ENCODE measurements around the gene TEPSIN. TPM values are rescaled to one million over a fixed set of nuclear protein-coding genes. Genes with fewer than 3 reads are reported as not detected.

The TEPSIN gene
- total and polyA plus RNA-seq, 2 of the 13 experiments (the other 11 are each of a cell fraction or from before 2014, with no cell fraction given): 16.1 to 18.8 TPM

DNA sequence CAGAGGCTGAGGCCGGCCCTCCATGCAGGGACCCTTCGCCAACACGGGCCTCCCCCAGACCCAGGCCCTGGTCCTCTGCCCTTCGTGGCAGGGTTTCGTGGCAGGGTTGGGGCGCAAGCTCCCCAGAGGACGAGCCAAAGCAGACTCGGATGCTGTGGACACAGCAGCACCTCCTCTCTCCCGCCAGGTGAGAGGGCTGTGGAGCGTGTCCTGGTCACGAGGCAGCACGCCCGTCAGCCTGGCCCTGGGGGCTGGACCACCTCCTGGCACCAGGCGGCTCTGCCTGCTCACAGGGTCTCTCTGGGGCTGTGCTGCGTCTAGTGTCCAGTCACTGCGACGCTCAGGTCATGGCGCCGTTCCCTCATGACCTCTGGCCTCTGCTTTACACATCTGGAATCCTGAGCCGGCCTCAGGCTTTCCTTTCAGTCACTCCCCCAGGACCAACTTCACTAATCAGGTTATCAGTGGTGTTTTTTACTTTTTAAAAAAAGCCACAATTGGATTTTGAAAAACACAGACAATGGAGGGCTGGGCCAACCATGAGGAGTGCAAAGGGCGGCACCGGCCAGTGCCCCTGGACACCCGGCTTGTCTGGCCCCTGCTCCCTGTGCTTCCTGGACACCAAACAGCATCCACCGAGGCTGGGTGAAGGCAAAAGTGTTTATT lies 5.6 kb upstream of the TEPSIN start (continued):
- no peak for TF ChIP-seq KMT2B (CRISPR knock-in tag; IDR thresholded peaks at IDR 0.05)
- no peak for TF ChIP-seq ZNF577 (CRISPR knock-in tag; IDR thresholded peaks at IDR 0.05; ENCODE audit: borderline replicate concordance, low read depth)
- TF ChIP-seq, protein P1, sequence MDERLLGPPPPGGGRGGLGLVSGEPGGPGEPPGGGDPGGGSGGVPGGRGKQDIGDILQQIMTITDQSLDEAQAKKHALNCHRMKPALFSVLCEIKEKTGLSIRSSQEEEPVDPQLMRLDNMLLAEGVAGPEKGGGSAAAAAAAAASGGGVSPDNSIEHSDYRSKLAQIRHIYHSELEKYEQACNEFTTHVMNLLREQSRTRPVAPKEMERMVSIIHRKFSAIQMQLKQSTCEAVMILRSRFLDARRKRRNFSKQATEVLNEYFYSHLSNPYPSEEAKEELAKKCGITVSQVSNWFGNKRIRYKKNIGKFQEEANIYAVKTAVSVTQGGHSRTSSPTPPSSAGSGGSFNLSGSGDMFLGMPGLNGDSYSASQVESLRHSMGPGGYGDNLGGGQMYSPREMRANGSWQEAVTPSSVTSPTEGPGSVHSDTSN (CRISPR knock-in tag; IDR thresholded peaks at IDR 0.05): no peak
- no peak for TF ChIP-seq ETV6 (CRISPR knock-in tag; conservative IDR thresholded peaks at IDR 0.05)
- TF ChIP-seq ZNF335 (CRISPR knock-in tag; IDR thresholded peaks at IDR 0.05): no peak
- TF ChIP-seq PLRG1 (conservative IDR thresholded peaks at IDR 0.05): no peak
- TF ChIP-seq, protein P2, sequence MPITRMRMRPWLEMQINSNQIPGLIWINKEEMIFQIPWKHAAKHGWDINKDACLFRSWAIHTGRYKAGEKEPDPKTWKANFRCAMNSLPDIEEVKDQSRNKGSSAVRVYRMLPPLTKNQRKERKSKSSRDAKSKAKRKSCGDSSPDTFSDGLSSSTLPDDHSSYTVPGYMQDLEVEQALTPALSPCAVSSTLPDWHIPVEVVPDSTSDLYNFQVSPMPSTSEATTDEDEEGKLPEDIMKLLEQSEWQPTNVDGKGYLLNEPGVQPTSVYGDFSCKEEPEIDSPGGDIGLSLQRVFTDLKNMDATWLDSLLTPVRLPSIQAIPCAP (CRISPR knock-in tag; IDR thresholded peaks at IDR 0.05; ENCODE audit: low read depth): no peak
- no peak for TF ChIP-seq ISX (CRISPR knock-in tag; conservative IDR thresholded peaks at IDR 0.05)
- TF ChIP-seq TGIF2 (CRISPR knock-in tag; IDR thresholded peaks at IDR 0.05): no peak
- TF ChIP-seq, protein P3, sequence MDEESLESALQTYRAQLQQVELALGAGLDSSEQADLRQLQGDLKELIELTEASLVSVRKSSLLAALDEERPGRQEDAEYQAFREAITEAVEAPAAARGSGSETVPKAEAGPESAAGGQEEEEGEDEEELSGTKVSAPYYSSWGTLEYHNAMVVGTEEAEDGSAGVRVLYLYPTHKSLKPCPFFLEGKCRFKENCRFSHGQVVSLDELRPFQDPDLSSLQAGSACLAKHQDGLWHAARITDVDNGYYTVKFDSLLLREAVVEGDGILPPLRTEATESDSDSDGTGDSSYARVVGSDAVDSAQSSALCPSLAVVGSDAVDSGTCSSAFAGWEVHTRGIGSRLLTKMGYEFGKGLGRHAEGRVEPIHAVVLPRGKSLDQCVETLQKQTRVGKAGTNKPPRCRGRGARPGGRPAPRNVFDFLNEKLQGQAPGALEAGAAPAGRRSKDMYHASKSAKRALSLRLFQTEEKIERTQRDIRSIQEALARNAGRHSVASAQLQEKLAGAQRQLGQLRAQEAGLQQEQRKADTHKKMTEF (CRISPR knock-in tag; IDR thresholded peaks at IDR 0.05): no peak; the same call in 1 of the 2 replicates
- TF ChIP-seq U2AF2 (IDR thresholded peaks at IDR 0.05; ENCODE audit: low read depth, low read length): no peak
- TF ChIP-seq HNRNPL (IDR thresholded peaks at IDR 0.05; ENCODE audit: low read depth, low read length): no peak
- 0 out of 2 replicates have a peak, but pooled peaks have one; percentile 3 for TF ChIP-seq ZBTB7B (CRISPR knock-in tag; IDR thresholded peaks at IDR 0.05)
- TF ChIP-seq RXRA (CRISPR knock-in tag; IDR thresholded peaks at IDR 0.05): peak; percentile 40
- peak; percentile 26; the same call in 1 of the 2 replicates for TF ChIP-seq MTA1 (CRISPR knock-in tag; IDR thresholded peaks at IDR 0.05; ENCODE audit: borderline replicate concordance)
- TF ChIP-seq FOSL1 (CRISPR knock-in tag; IDR thresholded peaks at IDR 0.05; ENCODE audit: borderline replicate concordance): no peak
- 0 out of 2 replicates have a peak, but pooled peaks have one; percentile 3 for TF ChIP-seq ZNF350 (CRISPR knock-in tag; IDR thresholded peaks at IDR 0.05; ENCODE audit: borderline replicate concordance, low read depth)
- TF ChIP-seq, protein P4, sequence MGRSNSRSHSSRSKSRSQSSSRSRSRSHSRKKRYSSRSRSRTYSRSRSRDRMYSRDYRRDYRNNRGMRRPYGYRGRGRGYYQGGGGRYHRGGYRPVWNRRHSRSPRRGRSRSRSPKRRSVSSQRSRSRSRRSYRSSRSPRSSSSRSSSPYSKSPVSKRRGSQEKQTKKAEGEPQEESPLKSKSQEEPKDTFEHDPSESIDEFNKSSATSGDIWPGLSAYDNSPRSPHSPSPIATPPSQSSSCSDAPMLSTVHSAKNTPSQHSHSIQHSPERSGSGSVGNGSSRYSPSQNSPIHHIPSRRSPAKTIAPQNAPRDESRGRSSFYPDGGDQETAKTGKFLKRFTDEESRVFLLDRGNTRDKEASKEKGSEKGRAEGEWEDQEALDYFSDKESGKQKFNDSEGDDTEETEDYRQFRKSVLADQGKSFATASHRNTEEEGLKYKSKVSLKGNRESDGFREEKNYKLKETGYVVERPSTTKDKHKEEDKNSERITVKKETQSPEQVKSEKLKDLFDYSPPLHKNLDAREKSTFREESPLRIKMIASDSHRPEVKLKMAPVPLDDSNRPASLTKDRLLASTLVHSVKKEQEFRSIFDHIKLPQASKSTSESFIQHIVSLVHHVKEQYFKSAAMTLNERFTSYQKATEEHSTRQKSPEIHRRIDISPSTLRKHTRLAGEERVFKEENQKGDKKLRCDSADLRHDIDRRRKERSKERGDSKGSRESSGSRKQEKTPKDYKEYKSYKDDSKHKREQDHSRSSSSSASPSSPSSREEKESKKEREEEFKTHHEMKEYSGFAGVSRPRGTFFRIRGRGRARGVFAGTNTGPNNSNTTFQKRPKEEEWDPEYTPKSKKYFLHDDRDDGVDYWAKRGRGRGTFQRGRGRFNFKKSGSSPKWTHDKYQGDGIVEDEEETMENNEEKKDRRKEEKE (IDR thresholded peaks at IDR 0.05): no peak
- no peak for TF ChIP-seq ZNF207 (IDR thresholded peaks at IDR 0.05; ENCODE audit: borderline replicate concordance)
- TF ChIP-seq SP2 (CRISPR knock-in tag; IDR thresholded peaks at IDR 0.05): no peak
- no peak for TF ChIP-seq CHD4 (IDR thresholded peaks at IDR 0.05; ENCODE audit: borderline replicate concordance, low read length)
- TF ChIP-seq RAD21 (CRISPR knock-in tag; IDR thresholded peaks at IDR 0.05): no peak
- TF ChIP-seq ZFX (CRISPR knock-in tag; IDR thresholded peaks at IDR 0.05; ENCODE audit: low read depth): no peak
- no peak for TF ChIP-seq ATF1 (CRISPR knock-in tag; IDR thresholded peaks at IDR 0.05)
- peak; percentile 38 for TF ChIP-seq SAFB2 (CRISPR knock-in tag; IDR thresholded peaks at IDR 0.05; ENCODE audit: borderline replicate concordance, low read depth)
- TF ChIP-seq CHCHD3 (CRISPR knock-in tag; IDR thresholded peaks at IDR 0.05): no peak
- no peak for TF ChIP-seq REL (CRISPR knock-in tag; conservative IDR thresholded peaks at IDR 0.05)
